Gastrocnemius medialis (tissue), 4 donors: Measurements from ENCODE around the gene MAP3K7CL. TPM values are rescaled to one million over a fixed set of nuclear protein-coding genes. Genes with fewer than 3 reads are reported as not detected.

Experiments
- ATAC-seq, 2 donors: fragments of 150-250 bp; one replicate each; pipeline ENCODE4 v1.9.1; 2016
- DNase-seq, 2 donors: peaks; one replicate each; pipeline ENCODE4 v3.0.0-alpha.2; 2019
- H3K27ac ChIP-seq, 4 donors: fragments of 200-600 bp; sonication (generic); 1 replicate in 1 of 4; 2 replicates in 3 of 4; pipeline ENCODE4 v1.5.1; 2016 to 2018; ENCODE audit warnings: mild to moderate bottlenecking in 2 of 4, moderate library complexity in 1 of 4
- H3K27me3 ChIP-seq, 3 donors: fragments of 200-600 bp; sonication (generic) in 2 of 3; 1 replicate in 1 of 3; 2 replicates in 2 of 3; pipeline versions ENCODE4 v1.5.1 to v1.6.0; 2016 to 2019; ENCODE audit warnings: mild to moderate bottlenecking in 1 of 3, moderate library complexity in 1 of 3
- H3K36me3 ChIP-seq, 2 donors: fragments of 200-600 bp; sonication (generic) in 1 of 2; one replicate each; pipeline ENCODE4 v1.5.1; 2017 to 2018
- H3K4me1 ChIP-seq, 2 donors: fragments of 200-600 bp; sonication (generic) in 1 of 2; one replicate each; pipeline ENCODE4 v1.5.1; 2016 to 2017; ENCODE audit warnings: mild to moderate bottlenecking in 2 of 2
- H3K4me3 ChIP-seq, 4 donors: fragments of 200-600 bp; sonication (generic) in 3 of 4; 1 replicate in 1 of 4; 2 replicates in 3 of 4; pipeline ENCODE4 v1.5.1; 2016 to 2019; ENCODE audit warnings: mild to moderate bottlenecking in 2 of 4
- H3K9me3 ChIP-seq, 3 donors: fragments of 200-600 bp; sonication (generic) in 2 of 3; 1 replicate in 1 of 3; 2 replicates in 2 of 3; pipeline ENCODE4 v1.5.1; 2016 to 2019
- CTCF ChIP-seq, 5 experiments: fragments of 450-650 bp in 3 of 5; fragments of 200-600 bp in 2 of 5; sonication (generic) in 2 of 5; IDR thresholded peaks in 4 of 5; conservative IDR thresholded peaks in 1 of 5; 1 replicate in 4 of 5; 2 replicates in 1 of 5; pipeline ENCODE4 v1.5.1; 2016 to 2019; ENCODE audit warnings: antibody characterized with exemption in 5 of 5, mild to moderate bottlenecking in 3 of 5, moderate library complexity in 3 of 5
- POLR2A ChIP-seq, 2 donors: fragments of 450-650 bp; IDR thresholded peaks; one replicate each; pipeline ENCODE4 v1.6.1; 2017; ENCODE audit warnings: antibody characterized with exemption in 2 of 2, mild to moderate bottlenecking in 2 of 2, moderate library complexity in 2 of 2
- in situ Hi-C, 4 donors: fragments of 200-750 bp; cut with MboI; loops; one replicate each; pipeline versions ENCODE4 v1.15.0 to v1.8.0; 2017; ENCODE audit warnings: low sequenced_read_pairs in 4 of 4
- intact Hi-C: fragments of 100-400 bp; cut with DNase I; formaldehyde crosslinking; loops from one replicate; pipeline ENCODE4 v1.15.1; 2023; ENCODE audit warnings: low total_unique reads
- total RNA-seq, 4 donors: library from RNA; depleted of rRNA; stranded (reverse); fragments of >200 nt; gene quantifications; one replicate each; pipeline versions ENCODE4 v1.1.0 to v1.2.3, GENCODE V29; 2016

MAP3K7CL gene
- total RNA-seq, 4 donors from 2014 or later: 4.3 to 17.4 (median 15.5) TPM; not detected in 1

GRCh38 chr21:29193072-29193471 lies 62.6 kb downstream of the MAP3K7CL start:
- Histone ChIP-seq H3K9me3 (no peaks in the 10 kb centered on the region), H3K4me3 (no peak overlapping the region), H3K27me3 (peaks cover 0 to 7% (median 0%) of the 10 kb centered on the region in 3 donors), H3K4me1 (no peaks in the 10 kb centered on the region), H3K36me3 (no peaks in the 10 kb centered on the region), H3K27ac (no peak overlapping the region)
- in situ Hi-C loops (no loop called here), intact Hi-C loops (no loop called here)
- ATAC-seq (no peak), DNase-seq (no peak)
- TF ChIP-seq POLR2A (IDR thresholded peaks at IDR 0.05) (no peak), CTCF (IDR thresholded peaks at IDR 0.05 in 4 of 5, conservative IDR thresholded peaks at IDR 0.05 in 1 of 5) (no peak)

DNA sequence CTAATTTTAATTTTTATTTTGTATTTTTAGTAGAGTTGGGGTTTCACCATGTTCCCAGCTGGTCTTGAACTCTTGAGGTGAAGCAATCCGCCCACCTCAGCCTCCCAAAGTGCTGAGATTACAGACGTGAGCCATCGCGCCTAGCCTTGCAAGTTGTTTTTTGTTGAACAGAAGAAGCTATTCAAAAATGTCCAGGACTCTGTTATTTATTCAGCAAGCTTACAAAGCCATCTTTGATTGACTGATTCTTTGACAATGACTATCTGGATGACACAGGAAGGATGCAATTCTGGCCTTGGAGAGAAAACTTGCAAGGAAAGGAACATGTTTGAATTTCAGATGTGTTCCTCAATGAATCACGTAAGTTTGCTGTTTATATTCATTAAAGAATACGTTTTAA lies 63.5 kb downstream of the MAP3K7CL start:
- TF ChIP-seq CTCF (IDR thresholded peaks at IDR 0.05 in 4 of 5, conservative IDR thresholded peaks at IDR 0.05 in 1 of 5) (no peak), POLR2A (IDR thresholded peaks at IDR 0.05) (no peak)
- Histone ChIP-seq H3K4me3 (no peak overlapping the region), H3K9me3 (no peaks in the 10 kb centered on the region), H3K4me1 (no peaks in the 10 kb centered on the region), H3K36me3 (no peaks in the 10 kb centered on the region), H3K27ac (no peak overlapping the region), H3K27me3 (peaks cover 0 to 7% (median 0%) of the 10 kb centered on the region in 3 donors)
- DNase-seq (no peak), ATAC-seq (no peak)
- in situ Hi-C loops: no loop called here
- intact Hi-C loops: no loop called here

DNA sequence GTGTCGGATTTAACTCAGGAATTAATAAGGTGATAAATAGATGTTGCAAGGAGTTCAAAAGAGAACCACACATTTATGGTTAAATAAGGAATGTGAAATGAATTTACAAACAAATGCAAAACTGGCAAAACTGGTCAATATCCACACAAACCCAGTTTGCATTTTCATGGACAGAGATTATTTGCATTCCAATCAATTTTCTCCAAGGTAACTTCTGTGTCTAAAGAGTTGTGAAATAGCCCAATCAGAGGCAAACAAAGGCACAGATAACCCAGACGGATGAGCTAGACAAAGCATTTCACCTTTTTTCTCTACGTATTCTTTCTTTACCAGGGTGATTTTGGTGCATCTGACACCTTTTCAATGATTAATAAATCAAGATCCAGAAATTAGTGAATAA lies 63.9 kb downstream of the MAP3K7CL start:
- Histone ChIP-seq H3K9me3 (no peaks in the 10 kb centered on the region), H3K27ac (no peak overlapping the region), H3K4me1 (no peaks in the 10 kb centered on the region), H3K36me3 (no peaks in the 10 kb centered on the region), H3K4me3 (no peak overlapping the region), H3K27me3 (peaks cover 0 to 7% (median 0%) of the 10 kb centered on the region in 3 donors)
- intact Hi-C loops (no loop called here), in situ Hi-C loops (no loop called here)
- TF ChIP-seq POLR2A (IDR thresholded peaks at IDR 0.05) (no peak), CTCF (IDR thresholded peaks at IDR 0.05 in 4 of 5, conservative IDR thresholded peaks at IDR 0.05 in 1 of 5) (no peak)
- no peak for DNase-seq
- no peak for ATAC-seq

DNA sequence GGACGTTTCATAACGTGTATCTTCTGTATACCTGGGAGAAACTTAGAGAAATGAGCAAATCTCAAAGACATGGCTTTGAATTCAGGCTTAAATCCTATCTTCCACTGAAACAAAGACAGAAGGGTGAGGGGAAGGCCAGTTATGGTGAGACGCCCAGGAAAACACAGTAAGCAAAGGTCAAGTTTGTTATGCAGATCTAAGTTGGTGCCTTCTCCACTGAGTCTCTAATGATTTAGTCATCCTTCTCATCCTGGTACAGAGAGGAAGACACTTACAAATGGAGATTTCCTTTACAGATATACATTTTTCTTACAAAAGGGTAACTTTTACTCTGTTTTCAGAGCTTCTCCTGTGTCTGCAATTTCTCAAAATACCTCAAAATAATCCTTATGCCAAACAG lies 64.4 kb downstream of the MAP3K7CL start:
- in situ Hi-C loops (no loop called here), intact Hi-C loops (no loop called here)
- H3K27ac ChIP-seq: no peak overlapping the region
- peaks cover 0 to 7% (median 0%) of the 10 kb centered on the region in 3 donors for H3K27me3 ChIP-seq
- H3K4me1 ChIP-seq: no peaks in the 10 kb centered on the region
- TF ChIP-seq CTCF (IDR thresholded peaks at IDR 0.05 in 4 of 5, conservative IDR thresholded peaks at IDR 0.05 in 1 of 5) (no peak), POLR2A (IDR thresholded peaks at IDR 0.05) (no peak)
- no peak for ATAC-seq
- no peak overlapping the region for H3K4me3 ChIP-seq
- H3K36me3 ChIP-seq: no peaks in the 10 kb centered on the region
- no peak for DNase-seq
- no peaks in the 10 kb centered on the region for H3K9me3 ChIP-seq
